ENCODE data around the gene ASB8.
"Not testable (repeated sequence)": the region's sequence is repeated elsewhere in the genome, so short reads cannot be mapped to it uniquely, and the experiment has no call there.

ASB8 gene

DNA sequence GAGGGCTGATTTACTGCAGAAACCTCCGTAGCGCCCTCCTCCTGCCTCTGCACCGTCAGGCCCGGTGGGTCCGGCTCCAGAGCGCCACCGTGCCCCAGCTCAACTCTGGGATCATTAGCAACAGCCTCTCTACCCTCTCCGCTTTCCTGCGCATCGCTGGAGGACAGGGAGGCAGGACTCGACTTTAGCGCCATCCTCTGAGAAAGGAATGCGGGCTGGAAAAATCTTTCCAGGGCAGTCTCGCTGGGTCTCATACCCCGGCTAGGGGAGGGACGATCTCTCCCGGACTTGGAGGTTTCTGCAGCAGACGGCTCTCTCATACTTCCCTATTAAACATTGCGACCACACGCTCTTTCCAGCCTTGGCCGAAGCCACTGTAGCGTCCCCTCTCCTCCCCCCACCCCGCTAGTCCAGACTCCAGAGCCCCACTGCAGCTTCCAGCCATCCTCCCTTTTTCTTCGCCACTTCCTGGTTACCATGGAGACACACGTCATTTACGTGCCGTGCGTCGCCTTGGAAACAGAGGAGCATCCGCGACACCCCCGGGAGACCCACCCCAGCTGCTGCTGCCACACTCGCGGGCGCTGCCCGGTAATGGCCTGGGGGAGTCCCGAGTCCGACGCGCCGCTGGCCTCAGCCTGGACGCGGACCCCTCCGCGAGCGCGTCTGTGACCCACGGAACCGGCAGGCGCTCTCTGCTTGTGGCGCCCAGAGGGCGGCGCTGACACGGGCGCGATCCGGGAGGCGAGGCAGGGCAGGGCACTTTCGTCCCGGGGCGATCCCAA is 26.0 kb upstream of the ASB8 start, which contains the start of gene CCDC184:
TSS of gene CCDC184 (plus strand) at position 554 of the 785 bp plus-strand sequence. CDS start 479 bp downstream, outside the sequence.
- DNase-seq (ENCODE audit: low read depth in 2 of 2): peak; percentile 50 to 59

DNA sequence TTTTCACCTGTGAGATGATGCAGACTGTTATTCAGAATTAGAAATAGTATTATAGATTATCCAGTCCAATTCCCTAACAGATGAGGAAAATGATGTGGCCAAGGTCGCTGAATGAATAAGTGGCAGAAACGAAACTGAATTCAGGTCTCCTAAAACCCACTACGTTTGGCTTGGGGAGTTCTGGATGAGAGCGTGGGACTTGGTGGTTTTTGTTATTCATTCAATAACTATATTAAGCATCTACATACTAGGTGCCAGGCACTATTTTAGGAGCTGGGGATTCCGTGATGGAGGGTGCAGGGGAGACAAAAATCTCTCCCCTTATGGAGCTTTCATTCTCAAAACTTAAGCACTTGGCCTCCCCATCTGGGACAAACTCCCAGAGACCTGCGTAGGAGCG is 25.3 kb upstream of the ASB8 start:
- DNase-seq (ENCODE audit: low read depth in 2 of 2): no peak

DNA sequence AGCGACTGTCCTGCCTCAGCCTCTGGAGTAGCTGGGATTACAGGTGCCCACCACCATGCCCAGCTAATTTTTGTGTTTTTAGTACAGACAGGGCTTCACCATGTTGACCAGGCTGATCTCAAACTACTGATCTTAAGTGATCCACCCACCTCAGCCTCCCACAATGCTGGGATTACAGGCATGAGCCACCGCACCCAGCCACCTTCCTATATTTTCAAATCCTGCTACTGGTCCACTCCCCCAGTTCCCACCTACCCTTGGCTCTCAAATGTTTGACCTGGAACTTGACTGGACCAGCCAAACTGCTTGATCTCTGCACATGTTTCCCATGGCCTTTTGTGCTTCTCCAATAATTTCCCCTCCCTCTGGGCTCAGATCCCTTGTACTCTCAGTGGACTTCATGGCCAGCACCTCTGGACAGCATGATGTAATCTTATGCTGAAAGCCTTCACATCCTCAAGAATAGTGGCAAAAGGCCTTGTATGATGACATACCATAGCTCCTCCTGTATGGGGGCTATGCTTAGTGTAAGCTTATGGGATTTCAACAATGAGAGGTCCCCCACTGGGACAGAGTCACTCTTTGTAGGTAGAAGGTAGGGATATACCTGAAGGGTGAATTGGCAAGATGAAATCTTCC is 23.7 kb upstream of the ASB8 start:
- DNase-seq (ENCODE audit: low read depth in 2 of 2): no peak

DNA sequence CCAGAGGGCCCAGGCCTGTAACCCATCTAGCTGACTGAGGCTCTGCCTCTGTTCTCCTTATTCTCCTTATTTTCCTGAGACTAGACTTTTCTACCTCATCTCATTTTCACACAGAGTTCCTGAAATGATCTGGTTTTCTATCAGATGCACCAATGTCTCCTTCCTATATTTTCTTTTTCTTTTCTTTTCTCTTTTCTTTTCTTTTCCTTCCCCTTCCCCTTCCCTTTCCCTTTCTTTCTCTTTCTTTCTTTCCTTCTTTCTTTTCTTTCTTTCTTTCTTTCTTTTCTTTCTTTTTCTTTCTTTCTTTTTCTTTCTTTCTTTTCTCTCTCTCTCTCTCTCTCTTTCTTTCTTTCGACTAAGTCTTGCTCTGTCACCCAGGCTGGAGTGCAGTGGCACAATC is 23.1 kb upstream of the ASB8 start:
- DNase-seq (ENCODE audit: low read depth in 2 of 2): no peak

DNA sequence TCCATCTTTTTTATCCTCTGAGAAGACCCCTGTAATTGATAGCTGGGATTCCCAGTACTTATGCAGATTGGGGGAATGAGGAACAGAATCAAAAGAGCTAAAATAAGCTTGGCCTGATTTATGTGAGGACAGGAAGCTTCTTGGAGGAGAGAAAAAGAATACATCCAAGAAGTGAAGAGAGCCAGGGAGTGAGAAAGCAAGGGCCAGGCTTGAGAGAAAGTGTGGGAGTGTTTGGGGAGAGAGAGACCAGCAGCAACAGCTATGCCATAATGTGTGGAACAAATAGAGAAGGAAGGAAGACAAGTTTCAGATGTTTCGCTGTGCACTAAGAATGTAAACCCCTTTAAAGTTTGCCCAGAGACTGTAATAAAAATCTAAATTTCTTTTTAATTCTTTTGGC is 22.2 kb upstream of the ASB8 start:
- no peak for DNase-seq (ENCODE audit: low read depth in 2 of 2)

DNA sequence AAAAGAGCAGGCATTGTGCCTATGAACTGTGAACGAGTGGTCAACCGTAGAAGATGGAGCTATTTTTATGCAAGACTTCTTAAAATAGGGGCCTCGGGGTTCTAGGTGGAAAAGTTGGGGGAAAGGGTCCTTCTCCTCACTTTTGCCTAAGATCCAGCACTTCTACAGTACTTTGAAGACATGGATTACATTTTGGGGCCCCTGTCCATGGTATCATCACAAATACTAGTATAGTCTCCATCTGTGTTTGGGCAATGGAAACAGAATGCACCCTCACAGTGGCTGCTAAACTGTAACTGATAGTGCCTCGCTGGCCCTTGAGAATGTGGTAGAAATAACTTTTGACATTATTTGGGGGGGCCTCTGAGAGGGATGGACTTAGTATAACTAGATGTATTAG is 20.7 kb upstream of the ASB8 start:
- no peak for DNase-seq (ENCODE audit: low read depth in 2 of 2)

DNA sequence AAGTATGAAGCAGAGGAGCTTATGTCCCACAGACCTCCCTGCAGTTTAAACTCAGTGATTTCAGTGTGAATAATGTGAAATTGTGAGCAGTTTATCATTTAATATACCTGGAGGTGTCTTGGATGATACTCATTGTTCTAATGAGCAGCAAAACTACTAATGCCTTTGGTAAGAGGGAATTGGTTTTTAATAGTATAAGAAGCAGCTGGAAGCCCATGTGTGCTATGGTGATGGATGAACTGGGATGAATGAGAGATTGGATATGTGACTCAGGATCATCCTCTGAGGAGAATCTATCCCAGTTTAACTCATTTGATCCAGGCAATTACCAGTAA is 19.1 kb upstream of the ASB8 start:
- no peak for DNase-seq (ENCODE audit: low read depth in 2 of 2)

DNA sequence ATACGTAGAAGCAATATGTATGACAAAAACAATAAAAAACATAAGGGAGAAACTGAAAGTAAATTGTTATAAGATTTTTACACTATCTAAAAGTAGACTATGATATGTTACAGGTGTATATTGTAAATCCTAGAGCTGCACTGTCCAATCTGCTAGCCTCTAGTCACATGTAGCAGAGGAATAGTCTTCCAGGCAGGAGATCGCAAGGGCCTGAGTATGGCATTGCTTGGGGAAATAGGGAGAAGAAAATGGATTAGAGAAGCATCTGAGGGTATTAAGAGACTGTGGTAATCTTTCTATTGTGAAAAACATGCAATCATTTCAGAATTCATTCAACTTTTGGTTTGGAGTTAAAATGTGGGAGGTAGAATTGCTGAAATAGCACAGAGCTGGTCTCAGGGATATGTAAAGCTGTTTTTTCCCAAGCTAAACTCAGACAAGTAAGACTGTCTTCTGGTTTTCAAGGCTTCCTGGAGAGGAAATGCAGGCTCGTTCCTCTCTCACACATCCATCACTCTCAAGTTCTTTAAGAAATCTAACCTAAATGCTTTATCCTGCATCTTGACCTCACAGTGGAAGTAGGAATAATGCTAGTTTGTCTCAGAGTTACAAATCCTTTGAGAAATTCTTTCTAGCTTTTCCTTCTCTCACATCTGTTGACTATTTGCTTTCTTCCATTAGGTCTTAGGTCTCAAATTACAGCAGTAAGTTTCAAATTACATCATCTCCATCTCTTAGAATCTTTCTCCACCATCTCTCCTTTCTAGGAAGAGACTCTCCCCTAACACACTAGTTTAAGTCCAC is 18.5 kb upstream of the ASB8 start:
- no peak for DNase-seq (ENCODE audit: low read depth in 2 of 2)

DNA sequence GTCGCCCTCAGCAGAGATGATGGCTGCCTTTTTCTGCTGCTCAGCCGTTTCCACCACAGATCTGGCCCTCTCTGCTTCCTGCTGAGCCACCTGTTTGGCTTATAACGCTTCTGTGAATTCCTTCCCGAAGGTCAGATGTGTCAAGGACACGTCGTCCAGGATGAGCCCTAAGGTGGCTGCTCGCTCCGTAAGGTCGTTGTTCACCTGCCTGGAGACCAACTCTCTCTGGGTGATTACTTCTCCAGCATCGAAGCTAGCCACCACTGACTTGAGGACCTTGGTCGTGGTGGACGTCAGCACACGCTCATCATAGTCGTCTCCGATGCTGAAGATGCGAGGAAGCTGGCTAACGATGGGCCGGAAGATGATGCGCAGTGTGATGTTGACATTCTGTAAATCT is 11.7 kb upstream of the ASB8 start:
- DNase-seq (ENCODE audit: low read depth in 2 of 2): no peak

DNA sequence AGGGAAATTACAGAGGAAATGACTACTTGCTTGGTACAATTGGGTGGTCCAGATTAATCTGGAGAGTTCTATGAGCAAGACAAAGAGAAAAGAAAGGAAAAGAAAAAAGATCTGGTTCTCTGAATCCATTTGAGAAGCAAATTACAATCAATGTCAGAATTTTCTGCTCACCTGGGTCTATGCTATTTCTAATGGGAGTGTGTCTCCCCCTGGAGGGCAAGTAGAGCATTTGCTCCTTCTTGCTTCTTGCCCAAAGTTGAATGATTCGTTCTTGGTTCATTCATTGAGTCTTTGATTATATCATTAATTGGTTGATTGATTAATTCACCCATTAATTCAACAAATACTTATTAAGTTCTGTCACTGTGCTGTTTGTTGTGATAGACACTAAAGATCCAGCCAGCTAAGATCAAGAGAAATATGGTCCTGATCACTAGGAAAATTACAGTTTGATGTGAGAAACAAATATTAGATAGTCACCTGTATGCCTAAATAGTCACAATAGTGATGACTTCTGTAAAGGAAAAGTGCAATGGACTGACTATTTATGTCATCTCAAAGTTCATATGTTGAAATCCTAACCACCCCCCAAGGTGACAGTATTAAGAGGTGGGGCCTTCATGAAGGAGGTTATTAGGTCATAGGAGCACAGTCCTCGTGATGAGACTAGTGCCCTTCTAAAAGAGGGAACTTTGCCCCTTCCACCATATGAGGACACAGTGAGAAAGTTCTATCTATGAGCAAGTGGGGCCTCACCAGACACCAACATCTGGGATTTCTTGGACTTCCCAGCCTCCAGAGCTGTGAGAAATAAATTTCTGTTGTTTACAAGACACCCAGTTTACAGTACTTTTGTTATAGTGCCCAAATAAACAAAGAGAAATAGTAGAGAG is 8.0 kb upstream of the ASB8 start:
- peak in 1 of 2 donors; percentile 41 for DNase-seq (ENCODE audit: low read depth in 2 of 2)

DNA sequence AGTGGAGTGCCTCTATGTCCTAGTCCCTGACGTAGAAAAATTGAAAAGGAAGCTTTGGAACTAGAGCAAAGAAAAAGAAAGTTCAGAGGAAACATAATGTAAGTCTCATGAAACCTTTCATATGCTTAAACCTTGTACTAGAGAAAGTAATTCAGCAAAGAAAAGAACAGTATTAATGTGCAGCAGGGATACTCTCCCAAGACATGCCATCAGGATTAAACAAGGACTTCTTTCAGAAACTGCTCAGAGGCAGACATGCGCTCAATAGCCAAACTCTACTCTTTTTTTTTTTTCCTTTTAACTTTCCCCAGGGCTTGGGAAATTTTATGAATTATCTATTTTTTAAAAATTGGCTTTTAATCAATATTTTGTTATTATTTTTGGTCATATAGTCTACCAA is 7.1 kb upstream of the ASB8 start:
- no peak for DNase-seq (ENCODE audit: low read depth in 2 of 2)

DNA sequence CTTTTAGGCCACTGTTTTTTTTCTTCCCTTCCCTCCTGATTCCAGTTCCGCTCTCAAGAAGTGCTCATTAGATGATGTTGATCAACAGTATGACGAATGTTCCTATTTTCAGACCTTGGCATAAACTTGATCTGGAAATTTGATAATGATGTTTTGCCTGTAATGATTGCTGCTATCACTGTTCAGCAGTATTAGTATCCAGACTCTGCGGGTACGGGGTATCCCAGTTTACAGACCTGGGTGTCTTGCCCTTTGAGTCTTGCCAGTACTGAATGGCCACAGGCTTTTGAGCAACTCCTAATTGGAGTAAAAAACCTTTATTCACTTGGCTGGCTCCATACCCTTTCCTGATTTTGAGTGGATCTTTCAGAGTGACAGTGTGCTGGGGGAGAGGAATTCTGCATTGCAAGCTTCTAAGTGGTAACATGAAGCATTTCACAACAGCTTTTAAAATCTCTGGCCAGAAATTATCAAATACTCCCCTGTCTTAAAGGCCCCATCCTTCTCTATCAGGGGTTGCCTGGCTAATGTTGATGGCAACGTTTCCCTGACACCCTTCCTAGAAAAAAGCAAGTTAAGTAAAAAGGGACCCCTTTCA is 5.9 kb upstream of the ASB8 start:
- DNase-seq (ENCODE audit: low read depth in 2 of 2): no peak

DNA sequence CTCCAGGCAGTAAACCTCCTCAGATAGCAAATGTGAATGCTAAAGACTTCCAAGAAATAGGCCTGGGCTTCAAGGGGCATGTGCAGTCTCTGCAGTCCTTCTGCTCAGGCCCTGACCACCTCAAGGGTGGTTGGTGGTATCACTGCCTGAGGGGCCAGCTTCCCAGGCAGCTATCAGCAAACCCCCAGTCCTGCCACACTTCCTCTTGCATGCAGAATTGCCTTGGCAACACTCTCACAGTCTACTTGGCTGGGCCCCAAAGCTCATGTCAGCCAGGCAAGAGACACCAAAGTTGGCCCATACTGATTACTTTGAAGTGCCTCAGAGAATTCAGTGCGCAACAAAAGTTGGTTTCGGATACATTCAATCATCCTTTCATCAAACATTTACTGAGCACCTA is 3.5 kb upstream of the ASB8 start:
- DNase-seq (ENCODE audit: low read depth in 2 of 2): no peak

DNA sequence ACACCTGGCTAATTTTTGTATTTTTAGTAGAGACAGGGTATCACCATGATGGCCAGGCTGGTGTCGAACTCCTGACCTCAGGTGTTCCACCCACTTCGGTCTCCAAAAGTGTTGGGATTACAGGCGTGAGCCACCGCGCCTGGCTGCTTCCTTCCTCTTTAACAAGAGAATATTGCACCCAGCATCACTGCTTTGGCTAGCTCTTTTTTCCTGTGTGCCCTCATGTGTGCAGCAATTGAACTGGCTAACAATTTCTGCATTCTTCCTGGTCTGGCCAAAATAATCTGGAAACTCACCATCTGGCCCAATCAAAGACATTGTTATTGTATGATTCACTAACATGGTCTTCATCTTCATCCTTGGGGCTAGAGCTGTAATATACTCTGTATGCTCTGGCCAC is 2.7 kb upstream of the ASB8 start:
- no peak for DNase-seq (ENCODE audit: low read depth in 2 of 2)

DNA sequence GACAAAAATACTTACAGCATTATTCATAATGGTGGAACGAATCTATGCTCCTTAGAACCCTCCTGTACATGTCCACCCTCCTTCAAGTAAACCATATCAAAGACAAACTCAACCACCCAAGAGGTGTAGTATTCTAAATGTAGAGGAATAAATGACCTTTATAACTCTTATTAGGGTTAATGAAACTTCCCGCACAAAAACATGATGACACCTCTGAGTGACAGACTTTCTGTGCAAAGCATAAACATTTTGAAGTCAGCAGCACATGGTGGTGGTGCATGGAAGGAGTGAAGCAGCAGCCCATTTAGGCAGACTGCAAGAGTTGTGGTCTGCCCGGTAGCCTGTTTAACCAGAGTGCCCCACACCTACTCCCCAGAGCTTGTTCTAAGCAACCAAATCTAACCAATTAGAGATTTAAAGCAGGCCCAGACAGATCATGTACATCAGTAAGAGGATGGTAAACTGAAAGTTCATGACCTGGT is 615 bp upstream of the ASB8 start:
- DNase-seq (ENCODE audit: low read depth in 2 of 2): no peak

DNA sequence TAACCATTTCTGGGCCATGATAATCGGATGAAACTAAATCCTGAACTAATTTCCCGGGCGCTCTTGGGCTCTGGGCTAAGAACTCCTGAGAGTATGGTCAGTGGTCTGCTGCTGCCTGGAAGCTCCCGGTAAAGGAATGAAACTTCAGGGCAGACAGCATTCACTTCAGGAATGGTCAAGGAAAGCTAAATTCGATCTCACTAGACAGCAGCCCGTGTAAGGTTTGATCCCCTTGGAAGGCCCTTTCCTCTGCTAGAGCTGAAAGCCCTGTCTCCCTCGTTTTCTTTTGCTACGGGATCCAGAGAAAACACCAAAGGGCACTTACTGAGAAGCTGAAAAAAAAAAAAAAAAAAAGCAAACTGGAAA is 680 bp downstream of the ASB8 start:
- no peak for DNase-seq (ENCODE audit: low read depth in 2 of 2)

DNA sequence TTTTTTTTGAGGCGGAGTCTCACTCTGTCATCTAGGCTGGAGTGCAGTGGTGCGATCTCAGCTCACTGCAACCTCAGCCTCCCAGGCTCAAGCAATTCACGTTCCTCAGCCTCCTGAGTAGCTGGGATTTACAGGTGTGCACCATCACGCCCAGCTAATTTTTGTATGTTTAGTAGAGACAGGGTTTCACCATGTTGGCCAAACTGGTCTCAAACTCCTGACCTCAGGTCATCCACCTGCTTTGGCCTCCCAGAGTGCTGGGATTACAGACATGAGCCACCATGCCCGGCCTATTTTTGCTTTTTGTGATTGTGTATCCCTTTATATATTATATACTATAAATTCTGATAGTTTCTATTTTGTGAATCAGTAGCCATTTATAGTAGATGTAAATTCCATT is 1.5 kb downstream of the ASB8 start:
- DNase-seq (ENCODE audit: low read depth in 2 of 2): not testable (repeated sequence)

DNA sequence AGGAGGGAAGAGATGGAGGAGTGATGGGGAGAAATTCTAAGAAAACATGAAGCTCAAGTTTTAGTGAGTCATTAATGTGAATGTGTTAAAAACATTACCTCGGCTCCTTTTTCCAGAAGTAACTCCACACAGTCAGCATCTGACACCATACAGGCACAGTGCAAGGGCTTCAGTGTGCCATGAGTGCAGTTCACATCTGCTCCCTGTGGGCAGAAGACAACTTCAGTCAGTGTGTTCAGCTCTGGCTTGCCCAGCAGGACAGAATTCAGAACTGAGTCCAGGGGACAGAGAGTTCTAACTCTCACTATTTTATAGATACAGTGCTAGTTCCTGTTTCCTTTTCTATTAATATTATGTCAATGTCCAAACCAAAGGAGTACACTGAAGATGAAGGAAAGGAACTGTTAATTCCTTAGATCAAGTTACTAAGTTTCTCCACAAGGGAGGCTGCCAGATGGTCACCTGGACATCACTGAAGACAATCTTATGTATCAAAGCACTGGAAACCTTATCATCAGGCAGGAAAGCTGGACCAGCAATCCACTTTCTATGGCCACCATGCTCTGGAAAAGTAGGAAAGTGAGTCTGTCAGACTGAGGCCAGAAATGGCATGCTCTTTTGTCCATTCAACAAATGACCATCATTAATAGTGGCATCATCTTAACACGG is 6.1 kb downstream of the ASB8 start:
- no peak for DNase-seq (ENCODE audit: low read depth in 2 of 2)

DNA sequence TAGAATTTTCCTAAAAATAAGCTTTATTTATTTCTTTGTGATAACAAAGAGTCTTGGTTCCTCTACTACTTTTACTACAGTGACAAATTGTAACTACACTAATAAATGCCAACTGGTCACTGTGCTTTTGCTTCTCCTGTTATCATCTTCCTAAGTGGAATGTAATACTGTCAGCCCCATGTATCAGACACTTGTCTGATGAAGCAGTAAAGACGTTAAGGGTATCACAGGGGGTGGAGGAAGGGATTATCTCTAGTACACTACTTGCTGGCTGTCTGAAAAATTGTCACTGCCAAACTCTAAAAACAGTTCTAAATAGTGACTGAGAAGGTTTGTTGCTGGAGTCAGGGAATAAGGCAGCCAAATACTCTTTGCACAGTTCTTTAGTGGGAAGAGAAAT is 11.3 kb downstream of the ASB8 start:
- DNase-seq (ENCODE audit: low read depth in 2 of 2): no peak

DNA sequence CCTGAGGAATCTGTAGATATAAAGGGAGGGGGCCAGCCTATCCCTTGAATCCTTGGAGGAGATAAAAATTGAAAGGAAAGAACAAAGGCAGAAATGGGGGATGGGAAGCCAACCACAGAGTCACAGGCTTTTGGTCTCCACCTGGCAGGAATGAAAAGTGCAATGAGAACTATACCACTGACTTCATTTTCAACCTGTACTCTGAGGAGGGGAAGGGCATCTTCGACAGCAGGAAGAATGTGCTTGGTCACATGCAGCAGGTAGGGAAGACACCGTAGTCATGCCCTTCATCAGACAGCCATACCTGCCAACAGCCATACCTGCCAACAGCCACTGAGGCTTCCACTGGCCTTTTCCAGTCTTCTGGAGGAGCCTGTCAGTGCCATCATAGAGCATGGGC is 13.4 kb downstream of the ASB8 start:
- DNase-seq (ENCODE audit: low read depth in 2 of 2): no peak

Measured in stimulated activated CD4-positive, alpha-beta T cell treated with anti-CD3 and anti-CD28 coated beads, Interleukin-1b, Interleukin-23, amount 100 ng/mL, for 4 hours (primary cell).